ENCODE measurements around the gene GPR156. TPM values are rescaled to one million over a fixed set of nuclear protein-coding genes. Genes with fewer than 3 reads are reported as not detected.

GPR156 gene
- total RNA-seq, 3 donors from 2014 or later: 0.33 to 0.88 (median 0.64) TPM

- no peak for DNase-seq (ENCODE audit: low spot score in 2 of 2)
- Histone ChIP-seq H3K27me3 (no peaks in the 10 kb centered on the region), H3K27ac (no peak overlapping the region), H3K4me1 (no peaks in the 10 kb centered on the region), H3K36me3 (no peaks in the 10 kb centered on the region), H3K4me3 (no peak overlapping the region), H3K9me3 (no peaks in the 10 kb centered on the region)
- no peak for TF ChIP-seq POLR2AphosphoS5 (IDR thresholded peaks at IDR 0.05)
- TF ChIP-seq, protein P1, sequence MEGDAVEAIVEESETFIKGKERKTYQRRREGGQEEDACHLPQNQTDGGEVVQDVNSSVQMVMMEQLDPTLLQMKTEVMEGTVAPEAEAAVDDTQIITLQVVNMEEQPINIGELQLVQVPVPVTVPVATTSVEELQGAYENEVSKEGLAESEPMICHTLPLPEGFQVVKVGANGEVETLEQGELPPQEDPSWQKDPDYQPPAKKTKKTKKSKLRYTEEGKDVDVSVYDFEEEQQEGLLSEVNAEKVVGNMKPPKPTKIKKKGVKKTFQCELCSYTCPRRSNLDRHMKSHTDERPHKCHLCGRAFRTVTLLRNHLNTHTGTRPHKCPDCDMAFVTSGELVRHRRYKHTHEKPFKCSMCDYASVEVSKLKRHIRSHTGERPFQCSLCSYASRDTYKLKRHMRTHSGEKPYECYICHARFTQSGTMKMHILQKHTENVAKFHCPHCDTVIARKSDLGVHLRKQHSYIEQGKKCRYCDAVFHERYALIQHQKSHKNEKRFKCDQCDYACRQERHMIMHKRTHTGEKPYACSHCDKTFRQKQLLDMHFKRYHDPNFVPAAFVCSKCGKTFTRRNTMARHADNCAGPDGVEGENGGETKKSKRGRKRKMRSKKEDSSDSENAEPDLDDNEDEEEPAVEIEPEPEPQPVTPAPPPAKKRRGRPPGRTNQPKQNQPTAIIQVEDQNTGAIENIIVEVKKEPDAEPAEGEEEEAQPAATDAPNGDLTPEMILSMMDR (IDR thresholded peaks at IDR 0.05): no peak
- no peak for TF ChIP-seq POLR2A (IDR thresholded peaks at IDR 0.05)
- intact Hi-C loops (cut with DNase I; ENCODE audit: low total_unique reads): no loop called here
Measured at GRCh38 chr3:120204338-120204737, 80.7 kb downstream of the GPR156 start.

GRCh38 chr3:120203621-120204020 lies 81.4 kb downstream of the GPR156 start:
- no peaks in the 10 kb centered on the region for H3K36me3 ChIP-seq
- peak overlapping the region in 1 of 2 donors; percentile 4 for H3K27ac ChIP-seq
- DNase-seq (ENCODE audit: low spot score in 2 of 2): no peak
- no peak for TF ChIP-seq POLR2AphosphoS5 (IDR thresholded peaks at IDR 0.05)
- no peak for TF ChIP-seq POLR2A (IDR thresholded peaks at IDR 0.05)
- TF ChIP-seq, protein P1 (IDR thresholded peaks at IDR 0.05): no peak
- no peaks in the 10 kb centered on the region for H3K9me3 ChIP-seq
- intact Hi-C loops (cut with DNase I; ENCODE audit: low total_unique reads): no loop called here
- no peak overlapping the region for H3K4me3 ChIP-seq
- H3K27me3 ChIP-seq: no peaks in the 10 kb centered on the region
- H3K4me1 ChIP-seq: no peaks in the 10 kb centered on the region

DNA sequence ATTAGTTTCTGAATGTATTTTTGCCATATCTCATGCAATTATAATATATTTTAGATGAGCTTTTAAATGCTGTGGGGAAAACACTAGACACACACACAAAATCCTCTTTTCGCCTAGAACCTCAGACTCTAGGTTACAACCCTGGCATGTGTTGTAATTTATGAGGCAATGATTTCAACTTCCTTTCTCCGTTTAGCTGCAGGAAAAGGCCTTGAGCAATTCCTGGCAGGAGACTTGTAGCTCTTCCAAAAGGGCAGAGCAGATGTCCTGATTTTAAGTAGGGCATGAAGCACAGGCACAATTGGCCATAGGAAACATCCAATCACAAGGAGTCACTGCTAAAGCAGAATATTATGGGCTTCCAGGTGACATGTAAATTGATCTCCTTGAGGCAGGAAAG lies 82.0 kb downstream of the GPR156 start:
- H3K27ac ChIP-seq: peak overlapping the region in 1 of 2 donors; percentile 4

GRCh38 chr3:120202363-120202762 lies 82.7 kb downstream of the GPR156 start:
- Histone ChIP-seq H3K36me3 (no peaks in the 10 kb centered on the region), H3K9me3 (no peaks in the 10 kb centered on the region), H3K27me3 (no peaks in the 10 kb centered on the region), H3K4me1 (no peaks in the 10 kb centered on the region), H3K4me3 (no peak overlapping the region), H3K27ac (no peak overlapping the region)
- no peak for TF ChIP-seq POLR2A (IDR thresholded peaks at IDR 0.05)
- TF ChIP-seq, protein P1 (IDR thresholded peaks at IDR 0.05): no peak
- intact Hi-C loops (cut with DNase I; ENCODE audit: low total_unique reads): no loop called here
- DNase-seq (ENCODE audit: low spot score in 2 of 2): no peak

More for the DNA sequence above, 82.0 kb downstream of the GPR156 start:
- no peaks in the 10 kb centered on the region for H3K4me1 ChIP-seq
- no peaks in the 10 kb centered on the region for H3K27me3 ChIP-seq
- DNase-seq (ENCODE audit: low spot score in 2 of 2): no peak
- TF ChIP-seq POLR2A (IDR thresholded peaks at IDR 0.05): no peak
- peak in 1 of 3 donors; percentile 48 for TF ChIP-seq POLR2AphosphoS5 (IDR thresholded peaks at IDR 0.05)
- H3K4me3 ChIP-seq: no peak overlapping the region
- no peaks in the 10 kb centered on the region for H3K36me3 ChIP-seq
- intact Hi-C loops (cut with DNase I; ENCODE audit: low total_unique reads): no loop called here
- H3K9me3 ChIP-seq: no peaks in the 10 kb centered on the region

GRCh38 chr3:120200493-120201235 lies 84.4 kb downstream of the GPR156 start:
- no peak for TF ChIP-seq POLR2AphosphoS5 (IDR thresholded peaks at IDR 0.05)
- TF ChIP-seq, protein P1 (IDR thresholded peaks at IDR 0.05): no peak
- TF ChIP-seq POLR2A (IDR thresholded peaks at IDR 0.05): no peak
- no peaks in the 10 kb centered on the region for H3K9me3 ChIP-seq
- H3K4me3 ChIP-seq: no peak overlapping the region
- H3K27ac ChIP-seq: no peak overlapping the region
- H3K4me1 ChIP-seq: no peaks in the 10 kb centered on the region
- H3K36me3 ChIP-seq: no peaks in the 10 kb centered on the region
- intact Hi-C loops (cut with DNase I; ENCODE audit: low total_unique reads): no loop called here
- no peak for DNase-seq (ENCODE audit: low spot score in 2 of 2)
- H3K27me3 ChIP-seq: no peaks in the 10 kb centered on the region

Measured in breast epithelium (tissue), 4 donors.